Liver (tissue), 9 donors: Measurements from ENCODE around the gene SCN2B. TPM values are rescaled to one million over a fixed set of nuclear protein-coding genes. Genes with fewer than 3 reads are reported as not detected.

Source experiments
- DNase-seq: peaks from one replicate; pipeline ENCODE4 v3.0.0-alpha.2; 2017; ENCODE audit warnings: low spot score
- H3K27ac ChIP-seq, 2 donors: one replicate each; pipeline ENCODE4 v1.7.0; 2013; ENCODE audit warnings: inconsistent platforms in 2 of 2, low read length in 2 of 2, control low read depth in 1 of 2, low read depth in 1 of 2, mild to moderate bottlenecking in 1 of 2
- H3K27me3 ChIP-seq, 4 donors: one replicate each; pipeline versions ENCODE4 v1.6.1 to v1.7.0; 2013; ENCODE audit warnings: low read length in 3 of 4, inconsistent platforms in 1 of 4, mild to moderate bottlenecking in 1 of 4, moderate library complexity in 1 of 4; ENCODE audit not compliant: control insufficient read depth in 4 of 4, insufficient read depth in 4 of 4
- H3K36me3 ChIP-seq, 4 donors: one replicate each; pipeline versions ENCODE4 v1.6.1 to v1.7.0; 2013; ENCODE audit warnings: low read length in 3 of 4, mild to moderate bottlenecking in 3 of 4, low read depth in 1 of 4, moderate library complexity in 1 of 4; ENCODE audit not compliant: control insufficient read depth in 4 of 4, insufficient read depth in 3 of 4
- H3K4me1 ChIP-seq, 4 donors: one replicate each; pipeline versions ENCODE4 v1.6.1 to v1.7.0; 2013; ENCODE audit warnings: low read length in 3 of 4, mild to moderate bottlenecking in 3 of 4, moderate library complexity in 1 of 4; ENCODE audit not compliant: control insufficient read depth in 4 of 4, insufficient read depth in 4 of 4
- H3K4me3 ChIP-seq, 3 donors: one replicate each; pipeline versions ENCODE4 v1.6.1 to v1.7.0; 2013; ENCODE audit warnings: low read length in 3 of 3, control low read depth in 1 of 3, low read depth in 1 of 3, mild to moderate bottlenecking in 1 of 3
- H3K9ac ChIP-seq, 2 donors: one replicate each; pipeline ENCODE4 v1.7.0; 2013; ENCODE audit warnings: low read length in 2 of 2, mild to moderate bottlenecking in 2 of 2, moderate library complexity in 2 of 2, control low read depth in 1 of 2, low read depth in 1 of 2
- H3K9me3 ChIP-seq, 4 donors: one replicate each; pipeline versions ENCODE4 v1.6.1 to v1.7.0; 2013; ENCODE audit warnings: low read length in 3 of 4; ENCODE audit not compliant: control insufficient read depth in 4 of 4
- CTCF ChIP-seq: fragments of 150-350 bp; IDR thresholded peaks from 2 replicates; pipeline ENCODE4 v1.5.1; 2017; ENCODE audit warnings: improper control_type of control experiment, low read depth, low read length; ENCODE audit not compliant: missing input control
- EGR1 ChIP-seq, 2 donors: IDR thresholded peaks; 2 replicates each; pipeline ENCODE4 v1.6.1; 2016 to 2018; ENCODE audit warnings: antibody characterized with exemption in 2 of 2, low read depth in 2 of 2
- FOXA1 ChIP-seq: IDR thresholded peaks from 2 replicates; pipeline ENCODE4 v1.6.1; 2016; ENCODE audit warnings: antibody characterized with exemption
- FOXA2 ChIP-seq: IDR thresholded peaks from 2 replicates; pipeline ENCODE4 v1.6.1; 2016; ENCODE audit warnings: antibody characterized with exemption
- GABPA ChIP-seq, 2 donors: IDR thresholded peaks in 1 of 2; conservative IDR thresholded peaks in 1 of 2; 2 replicates each; pipeline ENCODE4 v1.6.1; 2016; ENCODE audit warnings: antibody characterized with exemption in 2 of 2, mild to moderate bottlenecking in 1 of 2, moderate library complexity in 1 of 2
- HNF4A ChIP-seq, 2 donors: conservative IDR thresholded peaks; 2 replicates each; pipeline ENCODE4 v1.6.1; 2016; ENCODE audit warnings: antibody characterized with exemption in 2 of 2, mild to moderate bottlenecking in 2 of 2
- HNF4G ChIP-seq: IDR thresholded peaks from 2 replicates; pipeline ENCODE4 v1.6.1; 2016; ENCODE audit warnings: antibody characterized with exemption
- JUND ChIP-seq, 2 donors: IDR thresholded peaks; 2 replicates each; pipeline ENCODE4 v1.6.1; 2016; ENCODE audit warnings: antibody characterized with exemption in 2 of 2
- NR2F2 ChIP-seq: IDR thresholded peaks from 2 replicates; pipeline ENCODE4 v1.6.1; 2016; ENCODE audit warnings: antibody characterized with exemption
- RAD21 ChIP-seq, 2 donors: IDR thresholded peaks; 2 replicates each; pipeline ENCODE4 v1.6.1; 2016; ENCODE audit warnings: antibody characterized with exemption in 2 of 2, mild to moderate bottlenecking in 2 of 2
- RXRA ChIP-seq, 2 donors: IDR thresholded peaks; 2 replicates each; pipeline ENCODE4 v1.6.1; 2017 to 2018; ENCODE audit warnings: antibody characterized with exemption in 2 of 2, mild to moderate bottlenecking in 1 of 2
- SP1 ChIP-seq: IDR thresholded peaks from 2 replicates; pipeline ENCODE4 v1.6.1; 2018; ENCODE audit warnings: antibody characterized with exemption, mild to moderate bottlenecking
- TAF1 ChIP-seq: conservative IDR thresholded peaks from 2 replicates; pipeline ENCODE4 v1.6.1; 2016; ENCODE audit warnings: antibody characterized with exemption, mild to moderate bottlenecking
- YY1 ChIP-seq: IDR thresholded peaks from 2 replicates; pipeline ENCODE4 v1.6.1; 2016; ENCODE audit warnings: antibody characterized with exemption, mild to moderate bottlenecking
- ZBTB33 ChIP-seq: IDR thresholded peaks from 2 replicates; pipeline ENCODE4 v1.6.1; 2016; ENCODE audit warnings: antibody characterized with exemption
- WGBS: extraction: QIAGEN DNeasy Blood & Tissue Kit; methylation state at CpG from one replicate; pipeline ENCODE4 v1.1.7; 2013; 5-methylcytosine and 5-hydroxymethylcytosine counted together
- polyA plus RNA-seq, 2 donors: library from polyadenylated mRNA; stranded (reverse) in 1 of 2; unstranded in 1 of 2; fragments of 200-250 nt in 1 of 2; fragments of >200 nt in 1 of 2; fragmentation: Nextera tagmentation in 1 of 2; extraction: Ambion mirVana in 1 of 2; gene quantifications; one replicate each; pipeline versions ENCODE4 v1.2.1 to v1.2.3, GENCODE V29; 2013 to 2015
- total RNA-seq, 2 donors: library from RNA; depleted of rRNA; stranded (reverse); fragments of >200 nt; gene quantifications; one replicate each; pipeline ENCODE4 v1.2.3, GENCODE V29; 2014
- TF ChIP-seq, protein P1 (sequence below): IDR thresholded peaks from 2 replicates; pipeline ENCODE4 v1.6.1; 2016; ENCODE audit warnings: antibody characterized with exemption
- donor health status: healthy.
- donor health status: healthy.
- donor health status: healthy.
- donor health status: healthy.
- donor health status: healthy.

The SCN2B gene
- total and polyA plus RNA-seq, 4 donors, result 0.01 to 0.05 TPM; not detected in 2

GRCh38 chr11:118147502-118147901, 28.9 kb downstream of the SCN2B start:
- no peak for DNase-seq
- H3K9me3 ChIP-seq, result no peaks in the 10 kb centered on the region
- H3K9ac ChIP-seq, result no peak overlapping the region
- peaks cover 0 to 13% (median 1%) of the 10 kb centered on the region in 4 donors for H3K4me1 ChIP-seq
- no peak overlapping the region for H3K4me3 ChIP-seq
- no peak for TF ChIP-seq HNF4A (conservative IDR thresholded peaks at IDR 0.05)
- no peak for TF ChIP-seq TAF1
- no peak for TF ChIP-seq FOXA1
- no peak for TF ChIP-seq SP1
- TF ChIP-seq CTCF, result no peak
- no peaks in the 10 kb centered on the region for H3K36me3 ChIP-seq
- WGBS, result 76% methylated on average over 3 of the region's 3 CpGs
- no peak overlapping the region for H3K27ac ChIP-seq
- peaks cover 0 to 5% (median 2%) of the 10 kb centered on the region in 4 donors for H3K27me3 ChIP-seq

- Histone ChIP-seq H3K27me3 (peaks cover 0 to 5% (median 0%) of the 10 kb centered on the region in 4 donors), H3K4me3 (no peak overlapping the region), H3K9ac (no peak overlapping the region), H3K9me3 (no peaks in the 10 kb centered on the region), H3K4me1 (peaks cover 0 to 11% (median 1%) of the 10 kb centered on the region in 4 donors), H3K27ac (no peak overlapping the region), H3K36me3 (no peaks in the 10 kb centered on the region)
- WGBS, result 93% methylated on average over 6 of the region's 6 CpGs
- no peak for TF ChIP-seq HNF4G
- no peak for TF ChIP-seq FOXA2
- TF ChIP-seq RXRA (IDR thresholded peaks at IDR 0.05), result no peak
- TF ChIP-seq GABPA (IDR thresholded peaks at IDR 0.05 in 1 of 2, conservative IDR thresholded peaks at IDR 0.05 in 1 of 2), result no peak
- TF ChIP-seq YY1, result no peak
- no peak for TF ChIP-seq TAF1
- no peak for TF ChIP-seq EGR1 (IDR thresholded peaks at IDR 0.05; ENCODE audit: low read depth in 2 of 2)
- no peak for TF ChIP-seq SP1
- no peak for TF ChIP-seq HNF4A (conservative IDR thresholded peaks at IDR 0.05)
- no peak for TF ChIP-seq CTCF
- no peak for DNase-seq
Observed at GRCh38 chr11:118146554-118146953, 29.9 kb downstream of the SCN2B start.

DNA sequence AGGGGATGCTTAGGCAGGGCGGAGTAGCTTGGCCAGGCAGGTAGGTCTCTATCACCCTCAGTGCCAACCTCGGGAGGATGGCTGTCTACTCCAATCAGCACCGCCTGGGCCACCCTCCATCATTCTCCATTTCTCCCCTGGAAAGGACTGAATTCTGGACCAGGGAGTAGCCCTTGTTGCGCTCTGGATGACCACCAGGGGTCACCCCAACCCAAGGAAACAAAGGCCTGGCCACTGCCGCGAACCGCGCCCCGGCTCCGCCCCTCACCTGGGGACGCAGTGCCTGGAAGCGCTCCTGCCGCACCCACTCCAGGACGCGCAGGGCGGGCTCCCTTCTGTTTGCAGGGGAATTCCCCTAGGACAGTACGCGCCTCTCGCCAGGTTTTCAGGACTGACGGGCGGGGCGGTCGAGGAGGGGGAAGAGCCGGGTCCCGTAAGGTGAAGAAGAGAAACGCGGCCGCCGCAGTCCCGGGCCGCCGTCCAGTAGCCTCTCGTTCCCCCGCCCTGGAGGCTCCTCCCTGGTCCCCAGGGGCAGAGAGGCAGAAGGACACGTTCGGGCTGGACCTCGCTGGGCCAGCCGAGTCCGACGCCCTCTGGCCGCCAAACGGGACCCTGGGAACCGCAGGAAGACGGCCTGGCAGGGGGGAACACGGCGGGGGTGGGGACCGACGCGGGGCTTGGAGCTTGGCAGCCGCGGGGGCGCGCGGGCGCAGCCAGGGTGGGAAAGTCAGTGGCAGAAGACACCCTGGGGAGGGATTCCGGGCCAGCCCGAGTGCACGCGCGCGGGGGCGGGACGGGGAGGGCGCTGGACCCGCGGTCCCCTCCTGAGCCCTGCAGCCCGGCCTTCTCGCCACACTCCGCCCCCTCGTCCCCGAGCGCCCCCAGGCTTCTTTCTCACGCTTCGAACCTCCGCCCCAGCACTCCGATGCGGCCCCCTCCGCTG, 30.9 kb downstream of the SCN2B start:
- Histone ChIP-seq H3K9me3 (no peaks in the 10 kb centered on the region), H3K27me3 (peaks cover 0 to 9% (median 0%) of the 10 kb centered on the region in 4 donors), H3K36me3 (no peaks in the 10 kb centered on the region), H3K9ac (no peak overlapping the region), H3K27ac (no peak overlapping the region), H3K4me1 (peaks cover 0 to 11% (median 1%) of the 10 kb centered on the region in 4 donors), H3K4me3 (peak overlapping the region in 2 of 3 donors; percentile 58 to 74)
- peak; percentile 86 for DNase-seq
- WGBS, result 3% methylated on average over 78 of the region's 78 CpGs
- TF ChIP-seq EGR1 (IDR thresholded peaks at IDR 0.05; ENCODE audit: low read depth in 2 of 2) (no peak), FOXA2 (no peak), HNF4A (conservative IDR thresholded peaks at IDR 0.05) (no peak), ZBTB33 (no peak), RXRA (IDR thresholded peaks at IDR 0.05) (peak; percentile 21 to 38), GABPA (IDR thresholded peaks at IDR 0.05 in 1 of 2, conservative IDR thresholded peaks at IDR 0.05 in 1 of 2) (no peak), TAF1 (no peak), NR2F2 (no peak), FOXA1 (no peak), RAD21 (IDR thresholded peaks at IDR 0.05) (peak; percentile 98 to 99), HNF4G (no peak), JUND (IDR thresholded peaks at IDR 0.05) (no peak), SP1 (no peak), YY1 (no peak)
- TF ChIP-seq, protein P1, sequence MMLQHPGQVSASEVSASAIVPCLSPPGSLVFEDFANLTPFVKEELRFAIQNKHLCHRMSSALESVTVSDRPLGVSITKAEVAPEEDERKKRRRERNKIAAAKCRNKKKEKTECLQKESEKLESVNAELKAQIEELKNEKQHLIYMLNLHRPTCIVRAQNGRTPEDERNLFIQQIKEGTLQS, result no peak
